HL-60 (cell line): ENCODE measurements around the gene FGR.

Source experiments
- DNase-seq, 2 experiments: peaks; one replicate each; pipeline ENCODE4 v3.0.0-alpha.2; 2010 to 2020; ENCODE audit warnings: low read depth in 1 of 2, low spot score in 1 of 2
- H3K27ac ChIP-seq: fragments of 250-450 bp; sonication (Bioruptor Pico); replicated peaks from 2 replicates; pipeline ENCODE4 v1.5.1; 2020; ENCODE audit warnings: mild to moderate bottlenecking, moderate library complexity
- H3K27me3 ChIP-seq: fragments of 250-450 bp; sonication (Bioruptor Pico); 2 replicates; pipeline ENCODE4 v1.5.1; 2021; ENCODE audit warnings: mild to moderate bottlenecking, moderate library complexity; ENCODE audit not compliant: insufficient read depth, poor library complexity, severe bottlenecking
- H3K4me3 ChIP-seq: replicated peaks from 2 replicates; pipeline ENCODE4 v1.5.1; 2011; ENCODE audit warnings: mild to moderate bottlenecking, control low read depth, low read length; ENCODE audit not compliant: insufficient read depth
- CTCF ChIP-seq: IDR thresholded peaks from one replicate; pipeline ENCODE4 v1.5.1; 2011; ENCODE audit warnings: low read length, control low read depth, inconsistent platforms; ENCODE audit not compliant: insufficient read depth
- GABPA ChIP-seq: IDR thresholded peaks from 2 replicates; pipeline ENCODE4 v1.6.1; 2012; ENCODE audit warnings: low read depth
- POLR2AphosphoS5 ChIP-seq: IDR thresholded peaks from 2 replicates; pipeline ENCODE4 v1.6.1; 2012; ENCODE audit warnings: low read depth
- SPI1 ChIP-seq: IDR thresholded peaks from 2 replicates; pipeline ENCODE4 v1.6.1; 2012; ENCODE audit warnings: low read depth, mild to moderate bottlenecking, borderline replicate concordance
- TF ChIP-seq, protein P1 (sequence below): IDR thresholded peaks from 2 replicates; pipeline ENCODE4 v1.6.1; 2012; ENCODE audit warnings: low read depth; ENCODE audit not compliant: insufficient replicate concordance

FGR gene

GRCh38 chr1:27596261-27596660 is 38.7 kb downstream of the FGR start:
- peak; percentile 59 for TF ChIP-seq SPI1
- TF ChIP-seq, protein P1, sequence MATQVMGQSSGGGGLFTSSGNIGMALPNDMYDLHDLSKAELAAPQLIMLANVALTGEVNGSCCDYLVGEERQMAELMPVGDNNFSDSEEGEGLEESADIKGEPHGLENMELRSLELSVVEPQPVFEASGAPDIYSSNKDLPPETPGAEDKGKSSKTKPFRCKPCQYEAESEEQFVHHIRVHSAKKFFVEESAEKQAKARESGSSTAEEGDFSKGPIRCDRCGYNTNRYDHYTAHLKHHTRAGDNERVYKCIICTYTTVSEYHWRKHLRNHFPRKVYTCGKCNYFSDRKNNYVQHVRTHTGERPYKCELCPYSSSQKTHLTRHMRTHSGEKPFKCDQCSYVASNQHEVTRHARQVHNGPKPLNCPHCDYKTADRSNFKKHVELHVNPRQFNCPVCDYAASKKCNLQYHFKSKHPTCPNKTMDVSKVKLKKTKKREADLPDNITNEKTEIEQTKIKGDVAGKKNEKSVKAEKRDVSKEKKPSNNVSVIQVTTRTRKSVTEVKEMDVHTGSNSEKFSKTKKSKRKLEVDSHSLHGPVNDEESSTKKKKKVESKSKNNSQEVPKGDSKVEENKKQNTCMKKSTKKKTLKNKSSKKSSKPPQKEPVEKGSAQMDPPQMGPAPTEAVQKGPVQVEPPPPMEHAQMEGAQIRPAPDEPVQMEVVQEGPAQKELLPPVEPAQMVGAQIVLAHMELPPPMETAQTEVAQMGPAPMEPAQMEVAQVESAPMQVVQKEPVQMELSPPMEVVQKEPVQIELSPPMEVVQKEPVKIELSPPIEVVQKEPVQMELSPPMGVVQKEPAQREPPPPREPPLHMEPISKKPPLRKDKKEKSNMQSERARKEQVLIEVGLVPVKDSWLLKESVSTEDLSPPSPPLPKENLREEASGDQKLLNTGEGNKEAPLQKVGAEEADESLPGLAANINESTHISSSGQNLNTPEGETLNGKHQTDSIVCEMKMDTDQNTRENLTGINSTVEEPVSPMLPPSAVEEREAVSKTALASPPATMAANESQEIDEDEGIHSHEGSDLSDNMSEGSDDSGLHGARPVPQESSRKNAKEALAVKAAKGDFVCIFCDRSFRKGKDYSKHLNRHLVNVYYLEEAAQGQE = no peak
- no peak overlapping the region for H3K27ac ChIP-seq
- no peaks in the 10 kb centered on the region for H3K27me3 ChIP-seq
- peak in 1 of 2 experiments; percentile 57 for DNase-seq
- no peak overlapping the region for H3K4me3 ChIP-seq

DNA sequence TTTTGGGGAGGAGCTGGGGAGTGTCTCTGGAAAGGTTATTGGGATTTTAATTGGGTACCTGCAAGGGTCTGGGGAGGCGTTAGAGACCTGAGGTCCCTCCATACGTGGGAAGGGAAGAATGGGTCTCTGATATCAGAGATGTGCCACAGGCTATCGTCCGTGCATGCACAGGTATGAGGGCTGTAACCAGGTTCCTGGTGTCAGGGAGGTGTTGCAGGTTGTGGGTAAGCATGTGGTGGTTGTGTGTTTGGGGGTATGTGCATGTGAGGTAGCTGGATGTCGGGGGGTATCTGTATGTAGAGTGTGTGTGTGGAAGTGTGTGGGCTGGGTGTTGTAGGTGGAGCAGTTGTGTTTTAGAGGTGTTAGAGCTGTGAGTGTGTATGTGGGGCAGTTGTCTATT is 39.4 kb downstream of the FGR start:
- DNase-seq = no peak
- no peaks in the 10 kb centered on the region for H3K27me3 ChIP-seq
- no peak overlapping the region for H3K4me3 ChIP-seq
- H3K27ac ChIP-seq = no peak overlapping the region
- TF ChIP-seq, protein P1 = no peak
- TF ChIP-seq GABPA = no peak
- TF ChIP-seq POLR2AphosphoS5 = no peak
- TF ChIP-seq CTCF = no peak
- TF ChIP-seq SPI1 = no peak

DNA sequence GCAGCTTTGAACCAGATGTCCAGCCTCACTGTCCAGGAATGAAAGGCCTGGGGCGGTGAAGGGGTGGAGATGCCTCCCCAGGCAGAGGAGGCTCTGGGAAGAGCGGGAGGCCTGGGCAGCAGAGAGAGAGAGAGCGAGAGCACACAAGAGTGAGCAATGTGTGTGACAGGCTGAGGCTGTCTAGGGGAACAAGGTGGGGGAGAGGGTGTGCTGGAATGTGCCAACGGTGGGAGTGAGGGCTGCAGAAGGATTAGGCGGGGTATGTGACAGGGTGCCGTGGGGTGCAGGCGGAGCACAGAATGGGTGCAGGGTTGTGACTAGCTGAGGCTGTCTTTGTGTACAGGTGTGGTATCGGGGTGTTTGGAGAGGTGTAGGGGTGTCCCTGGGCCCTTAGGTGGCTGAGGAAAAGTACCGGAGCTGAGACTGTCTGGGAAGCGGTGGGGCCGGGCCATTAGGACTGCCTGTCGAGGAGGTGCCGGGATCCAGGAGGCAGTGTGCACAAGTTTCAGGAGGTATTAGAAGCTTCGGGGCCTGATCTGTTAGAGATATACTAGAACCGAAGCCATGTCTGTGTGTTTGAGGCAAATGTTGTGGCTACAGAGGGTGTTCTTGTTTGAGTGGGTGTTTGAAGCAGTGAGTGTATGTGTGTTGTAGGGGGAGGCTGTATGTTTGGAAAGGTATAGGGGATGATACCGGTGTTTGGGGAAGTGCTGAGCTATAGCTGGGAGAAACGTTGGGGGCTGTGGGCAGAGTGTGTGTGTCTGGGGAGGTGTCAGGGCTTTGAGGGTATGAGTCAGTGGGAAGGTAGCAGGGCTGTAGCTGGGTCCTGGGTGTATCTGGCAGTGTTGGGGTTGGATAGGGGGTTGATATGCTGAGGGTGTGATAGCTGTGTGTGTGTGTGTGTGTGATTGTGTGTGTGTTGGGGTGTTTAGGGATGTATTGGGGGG is 40.1 kb downstream of the FGR start:
- Histone ChIP-seq H3K4me3 (no peak overlapping the region), H3K27ac (no peak overlapping the region), H3K27me3 (no peaks in the 10 kb centered on the region)
- no peak for TF ChIP-seq CTCF
- peak; percentile 74; the same call in 1 of the 2 replicates for TF ChIP-seq SPI1
- DNase-seq = no peak

DNA sequence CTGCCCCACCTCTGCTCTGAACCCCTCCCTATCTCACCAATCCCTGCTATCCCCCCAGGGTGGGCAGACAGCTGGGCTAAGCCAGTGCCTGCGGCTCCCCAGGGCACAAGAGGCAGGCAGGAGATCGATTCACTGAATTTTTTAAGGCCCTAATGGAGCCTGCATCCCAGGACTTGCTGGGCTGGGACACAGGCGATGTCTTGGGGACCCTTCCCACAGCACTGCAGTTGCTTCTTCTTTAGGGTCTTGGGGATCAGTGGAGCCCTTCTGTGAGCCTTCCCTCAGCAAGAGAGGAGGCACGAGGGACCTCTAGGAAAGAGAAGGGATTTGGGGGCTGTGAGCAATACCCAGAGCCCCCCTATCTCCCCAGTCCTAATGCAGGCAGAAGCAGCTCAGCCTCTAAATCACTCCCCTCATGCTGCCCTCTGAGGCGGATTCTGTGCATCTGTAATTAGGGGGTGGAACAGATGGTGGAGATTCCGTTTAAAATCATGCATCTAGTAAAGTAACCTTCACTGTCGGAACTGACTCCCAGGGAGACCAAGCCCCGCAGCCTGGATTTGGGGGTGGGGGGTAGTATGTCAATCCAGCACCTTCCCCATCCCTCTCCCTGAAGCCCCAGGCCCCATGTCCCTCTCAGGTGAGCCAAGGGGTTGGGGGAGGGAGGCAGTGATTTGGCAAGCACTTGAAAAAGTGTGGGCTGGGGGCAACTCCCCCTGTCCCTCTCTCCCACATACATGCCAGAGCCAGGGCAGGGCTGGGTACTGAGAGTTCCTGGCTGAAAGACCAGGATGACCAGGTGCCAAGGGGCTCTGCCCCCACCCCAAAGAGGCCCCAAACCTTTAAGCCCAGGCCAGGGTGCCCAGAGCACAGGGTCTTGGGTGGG is 41.1 kb downstream of the FGR start:
- no peak for DNase-seq
- Histone ChIP-seq H3K27ac (no peak overlapping the region), H3K27me3 (no peaks in the 10 kb centered on the region), H3K4me3 (no peak overlapping the region)
- TF ChIP-seq CTCF = no peak
- no peak for TF ChIP-seq POLR2AphosphoS5
- TF ChIP-seq, protein P1 = no peak
- TF ChIP-seq GABPA = no peak
- no peak for TF ChIP-seq SPI1
